GM12878 (cell line): Measurements from ENCODE around the gene NECTIN1. TPM values are rescaled to one million over a fixed set of nuclear protein-coding genes. Genes with fewer than 3 reads are reported as not detected.
A peak's percentile ranks its signal among the peaks of the same experiment; 100 is the strongest.

Experiments
- ATAC-seq: fragments of 200-7000 bp; cut with Tn5 transposase; 3 replicates; pipeline ENCODE4 v1.9.1; 2020; ENCODE audit warnings: mild to moderate bottlenecking, moderate library complexity
- BruUV-seq: library from RNA; stranded (reverse); fragments of 400-500 nt; replicated peaks from 2 replicates; lab custom pipeline; 2021; lab: Mats Ljungman, UMichigan
- CTCF ChIA-PET: fragments of 300-600 bp; sonication (Branson Sonifier 250); formaldehyde crosslinking; extraction: SDS; loops from one replicate; lab custom pipeline; 2021; ENCODE audit warnings: inconsistent platforms; lab: Yijun Ruan, JAX
- POLR2A ChIA-PET: fragments of 350-600 bp; formaldehyde crosslinking; extraction: SDS; loops from one replicate; lab custom pipeline; 2021; ENCODE audit warnings: inconsistent platforms; lab: Charles Lee
- RAD21 ChIA-PET: fragments of 300-600 bp; sonication (Branson Sonifier 250); formaldehyde crosslinking; loops from one replicate; lab custom pipeline; 2023; ENCODE audit warnings: antibody characterized with exemption; ENCODE audit not compliant: unreplicated experiment; lab: Charles Lee
- SMC1A ChIA-PET: fragments of 300-600 bp; sonication (Branson Sonifier 250); formaldehyde crosslinking; loops from one replicate; lab custom pipeline; 2023; ENCODE audit not compliant: unreplicated experiment, uncharacterized antibody; lab: Charles Lee
- DNase-seq: peaks from one replicate; pipeline ENCODE4 v3.0.0-alpha.2; 2011; ENCODE audit warnings: low read depth, low spot score
- FAIRE-seq: peaks from 3 replicates; lab custom pipeline; 2011; peaks lifted over from hg19 to GRCh38; lab: Jason Lieb, UNC
- H2AFZ ChIP-seq: 2 replicates; pipeline ENCODE4 v1.6.0; 2011; ENCODE audit warnings: low read depth, low read length, control low read depth; ENCODE audit not compliant: control insufficient read depth
- H3K27ac ChIP-seq: 2 replicates; pipeline ENCODE4 v1.5.1; 2011; ENCODE audit warnings: control low read depth; ENCODE audit not compliant: control insufficient read depth, insufficient read depth
- H3K27me3 ChIP-seq, 2 experiments: replicated peaks in 1 of 2; 2 replicates each; pipeline versions ENCODE4 v1.6.0 to v1.6.1; 2011; ENCODE audit warnings: low read length in 1 of 2; ENCODE audit not compliant: control insufficient read depth in 2 of 2, insufficient read depth in 2 of 2
- H3K36me3 ChIP-seq, 2 experiments: 2 replicates each; pipeline ENCODE4 v1.5.1; 2011; ENCODE audit warnings: low read length in 1 of 2; ENCODE audit not compliant: control insufficient read depth in 2 of 2, insufficient read depth in 2 of 2
- H3K4me1 ChIP-seq: 2 replicates; pipeline ENCODE4 v1.6.1; 2011; ENCODE audit warnings: mild to moderate bottlenecking, low read length, moderate library complexity, mixed read lengths; ENCODE audit not compliant: control insufficient read depth, insufficient read depth
- H3K4me2 ChIP-seq: 2 replicates; pipeline ENCODE4 v1.6.0; 2011; ENCODE audit warnings: control low read depth; ENCODE audit not compliant: control insufficient read depth, insufficient read depth
- H3K4me3 ChIP-seq: fragments of 200-600 bp; sonication (generic); 2 replicates; pipeline ENCODE4 v1.5.1; 2016
- H3K79me2 ChIP-seq: 2 replicates; pipeline ENCODE4 v1.6.0; 2011; ENCODE audit warnings: low read length; ENCODE audit not compliant: control insufficient read depth, insufficient read depth
- H3K9ac ChIP-seq: 2 replicates; pipeline ENCODE4 v1.8.0; 2011; ENCODE audit warnings: low read length, control low read depth, mixed read lengths; ENCODE audit not compliant: control insufficient read depth, insufficient read depth
- H3K9me3 ChIP-seq: replicated peaks from 3 replicates; pipeline ENCODE4 v1.5.1; 2011; ENCODE audit warnings: mild to moderate bottlenecking, low read length; ENCODE audit not compliant: control insufficient read depth, insufficient read depth
- H4K20me1 ChIP-seq: 2 replicates; pipeline ENCODE4 v1.6.0; 2011; ENCODE audit not compliant: control insufficient read depth, insufficient read depth
- CHD4 ChIP-seq: fragments of 200-600 bp; sonication (generic); IDR thresholded peaks from 2 replicates; pipeline ENCODE4 v1.6.1; 2016; ENCODE audit warnings: mild to moderate bottlenecking
- ESRRA ChIP-seq: IDR thresholded peaks from 2 replicates; pipeline ENCODE4 v1.6.1; 2012; ENCODE audit warnings: mild to moderate bottlenecking, low read length, improper control_type of control experiment
- HCFC1 ChIP-seq: fragments of 150-350 bp; IDR thresholded peaks from 2 replicates; pipeline ENCODE4 v1.6.1; 2014; ENCODE audit warnings: low read length
- HDGF ChIP-seq: fragments of 450-650 bp; IDR thresholded peaks from 2 replicates; pipeline ENCODE4 v1.6.1; 2016; ENCODE audit warnings: antibody characterized with exemption
- IKZF2 ChIP-seq, 2 experiments: fragments of 450-650 bp; IDR thresholded peaks; 2 replicates each; pipeline ENCODE4 v1.6.1; 2017; ENCODE audit warnings: mild to moderate bottlenecking in 2 of 2, moderate library complexity in 2 of 2
- LARP7 ChIP-seq: fragments of 450-650 bp; IDR thresholded peaks from 2 replicates; pipeline ENCODE4 v1.6.1; 2017; ENCODE audit warnings: mild to moderate bottlenecking
- NFYB ChIP-seq: IDR thresholded peaks from 2 replicates; pipeline ENCODE4 v1.6.1; 2011; ENCODE audit warnings: low read depth, mild to moderate bottlenecking, low read length, improper control_type of control experiment, moderate library complexity; ENCODE audit not compliant: insufficient read depth
- NR2F1 ChIP-seq: fragments of 450-650 bp; conservative IDR thresholded peaks from 2 replicates; pipeline ENCODE4 v1.6.1; 2017; ENCODE audit warnings: mild to moderate bottlenecking
- POLR2AphosphoS2 ChIP-seq: IDR thresholded peaks from 2 replicates; pipeline ENCODE4 v1.6.1; 2011; ENCODE audit warnings: low read depth, mild to moderate bottlenecking, low read length, improper control_type of control experiment, moderate library complexity
- RCOR1 ChIP-seq: conservative IDR thresholded peaks from 2 replicates; pipeline ENCODE4 v1.6.1; 2012; ENCODE audit warnings: low read depth, low read length, improper control_type of control experiment
- RELA ChIP-seq: fragments of 450-650 bp; IDR thresholded peaks from 2 replicates; pipeline ENCODE4 v1.8.0; 2014; ENCODE audit warnings: borderline replicate concordance; ENCODE audit not compliant: partially characterized antibody
- SMC3 ChIP-seq: IDR thresholded peaks from 2 replicates; pipeline ENCODE4 v1.6.1; 2011; ENCODE audit warnings: low read length, improper control_type of control experiment, borderline replicate concordance
- YY1 ChIP-seq: IDR thresholded peaks from 2 replicates; pipeline ENCODE4 v1.6.1; 2011; ENCODE audit warnings: low read depth, mild to moderate bottlenecking, low read length
- ZNF24 ChIP-seq: fragments of 450-650 bp; IDR thresholded peaks from 2 replicates; pipeline ENCODE4 v1.6.1; 2017; ENCODE audit warnings: antibody characterized with exemption, mild to moderate bottlenecking
- ZNF384 ChIP-seq: IDR thresholded peaks from 2 replicates; pipeline ENCODE4 v1.6.1; 2012; ENCODE audit warnings: low read depth, mild to moderate bottlenecking, low read length, improper control_type of control experiment, borderline replicate concordance
- WGBS: methylation state at CpG from one replicate; pipeline ENCODE4 v1.1.6; 2016; ENCODE audit warnings: low lambda C conversion rate; ENCODE audit not compliant: insufficient replicate concordance, insufficient coverage; ENCODE audit errors: missing lambda C conversion rate; 5-methylcytosine and 5-hydroxymethylcytosine counted together
- in situ Hi-C: fragments of 300-500 bp; cut with MboI; formaldehyde crosslinking; loops from 9 replicates; pipeline ENCODE4 v1.14.3; 2018; ENCODE audit warnings: mixed read lengths
- intact Hi-C: fragments of 100-400 bp; cut with micrococcal nuclease; formaldehyde crosslinking; loops from one replicate; pipeline ENCODE4 v1.14.2; 2022; ENCODE audit not compliant: unreplicated experiment
- polyA plus RNA-seq, 11 experiments: library from polyadenylated mRNA; depleted of rRNA in 4 of 11; unstranded in 6 of 11; stranded (reverse) in 5 of 11; fragments of >200 nt; fragmentation: Nextera tagmentation in 4 of 11; fragmentation: Illumina TruSeq in 1 of 11; extraction: Ambion mirVana in 4 of 11; extraction: Trizol in 1 of 11; gene quantifications; 1 replicate in 1 of 11; 2 replicates in 10 of 11; pipeline versions ENCODE4 v1.2.1 to v1.2.3, GENCODE V29; 2011 to 2016; ENCODE audit warnings: inconsistent platforms in 2 of 11, missing spikeins in 2 of 11, low read depth in 1 of 11
- total RNA-seq, 4 experiments: library from RNA; depleted of rRNA in 3 of 4; stranded (reverse); fragments of >200 nt in 3 of 4; fragmentation: Illumina TruSeq in 1 of 4; extraction: Trizol in 1 of 4; gene quantifications; 2 replicates each; pipeline versions ENCODE4 v1.2.1 to v1.2.3, GENCODE V29; 2013 to 2021
- TF ChIP-seq, protein P1 (sequence below): fragments of 450-650 bp; IDR thresholded peaks from 2 replicates; pipeline ENCODE4 v1.6.1; 2017; ENCODE audit warnings: mild to moderate bottlenecking
- TF ChIP-seq, protein P2 (sequence below): IDR thresholded peaks from 2 replicates; pipeline ENCODE4 v1.6.1; 2011; ENCODE audit warnings: mild to moderate bottlenecking, low read depth, low read length, moderate library complexity; ENCODE audit not compliant: insufficient replicate concordance
- TF ChIP-seq, protein P3 (sequence below): IDR thresholded peaks from 2 replicates; pipeline ENCODE4 v1.6.1; 2012; ENCODE audit warnings: low read depth, low read length, improper control_type of control experiment
- TF ChIP-seq, protein P4 (sequence below): IDR thresholded peaks from 2 replicates; pipeline ENCODE4 v1.6.1; 2011; ENCODE audit warnings: low read depth, low read length, improper control_type of control experiment, borderline replicate concordance

The NECTIN1 gene
- total and polyA plus RNA-seq, 10 of the 15 experiments (the other 5 are each of a cell fraction or from before 2014, with no cell fraction given) = 0.97 to 9.2 (median 2.3) TPM

DNA sequence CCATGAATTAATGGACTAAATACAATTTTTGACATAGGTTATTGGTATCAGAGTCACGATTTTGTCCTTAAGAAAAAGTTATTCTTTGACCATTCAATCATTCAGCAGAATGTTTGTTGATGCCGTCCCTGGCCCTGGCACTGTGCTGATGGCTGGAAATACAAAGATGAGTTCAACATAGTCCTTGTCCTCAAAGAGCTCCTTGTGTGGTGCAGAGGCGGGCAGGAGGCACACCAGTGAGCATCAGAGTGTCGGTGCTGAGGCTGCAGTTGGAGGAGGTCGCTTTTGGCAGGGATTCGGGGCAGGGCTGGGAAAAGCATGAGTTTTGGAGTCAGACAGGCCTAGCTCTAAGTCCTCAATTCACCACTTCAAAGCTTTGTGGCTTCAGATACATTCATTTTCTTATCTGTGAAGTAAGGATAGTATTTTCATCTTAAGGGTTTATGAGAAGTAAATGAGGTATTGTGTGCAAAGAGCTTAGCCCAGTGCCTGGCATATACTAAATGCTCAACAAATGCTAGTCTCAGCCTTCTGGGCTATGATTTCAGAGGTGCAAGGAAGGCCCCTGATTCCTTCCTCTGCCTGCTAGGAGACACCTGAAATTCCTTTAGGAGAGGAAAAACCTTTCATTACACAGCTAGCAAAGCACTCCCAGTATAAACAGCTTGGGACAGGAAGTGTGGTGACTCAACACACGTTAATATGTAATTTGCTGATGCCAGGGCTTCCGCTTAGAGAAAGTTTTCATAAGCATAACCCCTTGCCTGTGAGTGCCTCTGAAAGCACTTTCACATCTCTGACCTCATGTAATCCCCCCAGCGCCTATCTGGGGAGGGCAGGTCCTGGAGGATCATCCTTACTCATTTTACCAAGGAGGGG, 113.8 kb downstream of the NECTIN1 start:
- Histone ChIP-seq H3K27ac (no peak overlapping the region), H3K4me1 (no peaks in the 10 kb centered on the region), H4K20me1 (no peaks in the 10 kb centered on the region), H3K27me3 (peaks cover 0 to 2% of the 10 kb centered on the region in 2 experiments; a peak in 2 of 4 replicates), H3K9me3 (peaks cover 6% of the 10 kb centered on the region; the same call in 2 of the 3 replicates), H2AFZ (peak overlapping the region; percentile 20; the same call in 1 of the 2 replicates), H3K4me2 (no peak overlapping the region), H3K4me3 (no peak overlapping the region), H3K79me2 (no peaks in the 10 kb centered on the region), H3K36me3 (no peaks in the 10 kb centered on the region), H3K9ac (no peak overlapping the region)
- intact Hi-C loops = loop anchor here (10.0 kb wide), 1 partner anchor 130 kb away; no protein-coding TSS in a partner anchor
- peak; percentile 92 for ATAC-seq
- ChIA-PET POLR2A (no interaction called here), SMC1A (interaction anchor here (0.6 to 1.7 kb wide), 3 partner anchors 9 to 19 kb away, joined by 3 to 5 read pairs (median 3); no protein-coding TSS in a partner anchor), RAD21 (interaction anchor here (0.8 to 1.5 kb wide), 3 partner anchors 41 to 493 kb away, joined by 3 to 4 read pairs (median 3); no protein-coding TSS in a partner anchor), CTCF (interaction anchor here (1.1 to 1.5 kb wide), 6 partner anchors 16 to 141 kb away, joined by 3 to 4 read pairs (median 3); partner anchors contain the start of gene NECTIN1)
- in situ Hi-C loops = no loop called here
- WGBS = 31% methylated on average over 9 of the region's 9 CpGs
- BruUV-seq = no TSS peak
- no peak for FAIRE-seq
- peak; percentile 48 for DNase-seq
- TF ChIP-seq HCFC1 (no peak), CHD4 (no peak), RELA (no peak), IKZF2 (IDR thresholded peaks at IDR 0.05) (peak; percentile 44 to 56; a peak in 2 of 4 replicates), HDGF (no peak), NFYB (no peak), SMC3 (no peak), POLR2AphosphoS2 (no peak), RCOR1 (no peak), NR2F1 (0 out of 2 replicates have a peak, but pooled peaks have one; percentile 13), YY1 (no peak), ZNF24 (no peak), ZNF384 (no peak), ESRRA (no peak), LARP7 (no peak)
- TF ChIP-seq, protein P1, sequence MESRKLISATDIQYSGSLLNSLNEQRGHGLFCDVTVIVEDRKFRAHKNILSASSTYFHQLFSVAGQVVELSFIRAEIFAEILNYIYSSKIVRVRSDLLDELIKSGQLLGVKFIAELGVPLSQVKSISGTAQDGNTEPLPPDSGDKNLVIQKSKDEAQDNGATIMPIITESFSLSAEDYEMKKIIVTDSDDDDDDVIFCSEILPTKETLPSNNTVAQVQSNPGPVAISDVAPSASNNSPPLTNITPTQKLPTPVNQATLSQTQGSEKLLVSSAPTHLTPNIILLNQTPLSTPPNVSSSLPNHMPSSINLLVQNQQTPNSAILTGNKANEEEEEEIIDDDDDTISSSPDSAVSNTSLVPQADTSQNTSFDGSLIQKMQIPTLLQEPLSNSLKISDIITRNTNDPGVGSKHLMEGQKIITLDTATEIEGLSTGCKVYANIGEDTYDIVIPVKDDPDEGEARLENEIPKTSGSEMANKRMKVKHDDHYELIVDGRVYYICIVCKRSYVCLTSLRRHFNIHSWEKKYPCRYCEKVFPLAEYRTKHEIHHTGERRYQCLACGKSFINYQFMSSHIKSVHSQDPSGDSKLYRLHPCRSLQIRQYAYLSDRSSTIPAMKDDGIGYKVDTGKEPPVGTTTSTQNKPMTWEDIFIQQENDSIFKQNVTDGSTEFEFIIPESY = no peak
- TF ChIP-seq, protein P2, sequence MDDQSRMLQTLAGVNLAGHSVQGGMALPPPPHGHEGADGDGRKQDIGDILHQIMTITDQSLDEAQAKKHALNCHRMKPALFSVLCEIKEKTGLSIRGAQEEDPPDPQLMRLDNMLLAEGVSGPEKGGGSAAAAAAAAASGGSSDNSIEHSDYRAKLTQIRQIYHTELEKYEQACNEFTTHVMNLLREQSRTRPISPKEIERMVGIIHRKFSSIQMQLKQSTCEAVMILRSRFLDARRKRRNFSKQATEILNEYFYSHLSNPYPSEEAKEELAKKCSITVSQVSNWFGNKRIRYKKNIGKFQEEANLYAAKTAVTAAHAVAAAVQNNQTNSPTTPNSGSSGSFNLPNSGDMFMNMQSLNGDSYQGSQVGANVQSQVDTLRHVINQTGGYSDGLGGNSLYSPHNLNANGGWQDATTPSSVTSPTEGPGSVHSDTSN = no peak
- TF ChIP-seq, protein P3, sequence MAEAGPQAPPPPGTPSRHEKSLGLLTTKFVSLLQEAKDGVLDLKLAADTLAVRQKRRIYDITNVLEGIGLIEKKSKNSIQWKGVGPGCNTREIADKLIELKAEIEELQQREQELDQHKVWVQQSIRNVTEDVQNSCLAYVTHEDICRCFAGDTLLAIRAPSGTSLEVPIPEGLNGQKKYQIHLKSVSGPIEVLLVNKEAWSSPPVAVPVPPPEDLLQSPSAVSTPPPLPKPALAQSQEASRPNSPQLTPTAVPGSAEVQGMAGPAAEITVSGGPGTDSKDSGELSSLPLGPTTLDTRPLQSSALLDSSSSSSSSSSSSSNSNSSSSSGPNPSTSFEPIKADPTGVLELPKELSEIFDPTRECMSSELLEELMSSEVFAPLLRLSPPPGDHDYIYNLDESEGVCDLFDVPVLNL = no peak
- TF ChIP-seq, protein P4, sequence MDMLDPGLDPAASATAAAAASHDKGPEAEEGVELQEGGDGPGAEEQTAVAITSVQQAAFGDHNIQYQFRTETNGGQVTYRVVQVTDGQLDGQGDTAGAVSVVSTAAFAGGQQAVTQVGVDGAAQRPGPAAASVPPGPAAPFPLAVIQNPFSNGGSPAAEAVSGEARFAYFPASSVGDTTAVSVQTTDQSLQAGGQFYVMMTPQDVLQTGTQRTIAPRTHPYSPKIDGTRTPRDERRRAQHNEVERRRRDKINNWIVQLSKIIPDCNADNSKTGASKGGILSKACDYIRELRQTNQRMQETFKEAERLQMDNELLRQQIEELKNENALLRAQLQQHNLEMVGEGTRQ = no peak
